GM12874 (cell line): ENCODE data around the gene SHC2.

Experiments
- TF ChIP-seq, protein P1 (sequence below): IDR thresholded peaks from 2 replicates; pipeline ENCODE4 v1.5.1; 2011; ENCODE audit warnings: low read depth, mild to moderate bottlenecking, control low read depth, low read length, moderate library complexity; ENCODE audit not compliant: insufficient read depth

The SHC2 gene

DNA sequence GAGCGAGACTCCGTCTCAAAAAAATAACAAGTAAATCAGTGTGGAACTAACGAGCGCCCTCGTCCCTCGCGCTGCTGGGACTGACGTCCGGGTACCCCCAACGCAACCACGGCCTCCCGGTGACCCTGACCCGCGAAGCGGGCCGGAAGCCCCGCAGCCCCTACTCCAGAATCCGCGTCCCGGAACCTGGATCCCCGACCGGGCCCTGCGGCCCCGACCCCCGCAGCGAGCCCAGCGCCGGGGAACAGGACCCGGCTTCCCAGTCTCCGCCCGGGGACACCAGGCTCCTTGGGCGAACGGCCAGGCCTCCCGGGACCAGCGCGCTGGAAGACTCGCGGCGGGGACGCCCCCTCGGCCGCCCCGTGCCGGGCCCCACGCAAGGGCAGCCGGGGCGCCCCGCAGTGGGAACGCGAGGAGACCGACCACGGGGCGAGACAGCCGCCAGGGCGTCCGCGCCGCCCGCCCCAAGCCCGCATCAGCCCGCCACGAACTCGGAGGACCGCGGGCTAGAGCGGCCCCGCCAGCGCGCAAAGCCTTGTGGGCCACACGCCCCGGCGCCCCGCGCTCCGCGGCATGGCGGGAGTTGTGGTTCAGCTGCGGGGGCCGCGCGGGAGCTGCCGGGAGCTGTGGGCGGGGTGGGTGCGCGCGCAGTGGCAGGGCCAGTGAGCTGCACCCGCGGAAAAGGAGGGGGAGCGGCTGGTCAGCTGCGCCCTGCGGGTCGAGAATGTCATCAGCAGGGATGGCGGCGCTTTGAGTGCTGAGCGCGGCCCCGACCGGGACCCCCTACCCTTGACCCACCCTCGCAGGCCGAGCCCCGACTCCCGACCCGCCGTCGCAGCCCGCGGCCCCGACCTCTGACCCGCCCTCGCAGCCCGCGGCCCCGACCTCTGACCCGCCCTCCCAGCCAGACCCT, 27.9 kb upstream of the SHC2 start:
- TF ChIP-seq, protein P1, sequence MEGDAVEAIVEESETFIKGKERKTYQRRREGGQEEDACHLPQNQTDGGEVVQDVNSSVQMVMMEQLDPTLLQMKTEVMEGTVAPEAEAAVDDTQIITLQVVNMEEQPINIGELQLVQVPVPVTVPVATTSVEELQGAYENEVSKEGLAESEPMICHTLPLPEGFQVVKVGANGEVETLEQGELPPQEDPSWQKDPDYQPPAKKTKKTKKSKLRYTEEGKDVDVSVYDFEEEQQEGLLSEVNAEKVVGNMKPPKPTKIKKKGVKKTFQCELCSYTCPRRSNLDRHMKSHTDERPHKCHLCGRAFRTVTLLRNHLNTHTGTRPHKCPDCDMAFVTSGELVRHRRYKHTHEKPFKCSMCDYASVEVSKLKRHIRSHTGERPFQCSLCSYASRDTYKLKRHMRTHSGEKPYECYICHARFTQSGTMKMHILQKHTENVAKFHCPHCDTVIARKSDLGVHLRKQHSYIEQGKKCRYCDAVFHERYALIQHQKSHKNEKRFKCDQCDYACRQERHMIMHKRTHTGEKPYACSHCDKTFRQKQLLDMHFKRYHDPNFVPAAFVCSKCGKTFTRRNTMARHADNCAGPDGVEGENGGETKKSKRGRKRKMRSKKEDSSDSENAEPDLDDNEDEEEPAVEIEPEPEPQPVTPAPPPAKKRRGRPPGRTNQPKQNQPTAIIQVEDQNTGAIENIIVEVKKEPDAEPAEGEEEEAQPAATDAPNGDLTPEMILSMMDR, result no peak

DNA sequence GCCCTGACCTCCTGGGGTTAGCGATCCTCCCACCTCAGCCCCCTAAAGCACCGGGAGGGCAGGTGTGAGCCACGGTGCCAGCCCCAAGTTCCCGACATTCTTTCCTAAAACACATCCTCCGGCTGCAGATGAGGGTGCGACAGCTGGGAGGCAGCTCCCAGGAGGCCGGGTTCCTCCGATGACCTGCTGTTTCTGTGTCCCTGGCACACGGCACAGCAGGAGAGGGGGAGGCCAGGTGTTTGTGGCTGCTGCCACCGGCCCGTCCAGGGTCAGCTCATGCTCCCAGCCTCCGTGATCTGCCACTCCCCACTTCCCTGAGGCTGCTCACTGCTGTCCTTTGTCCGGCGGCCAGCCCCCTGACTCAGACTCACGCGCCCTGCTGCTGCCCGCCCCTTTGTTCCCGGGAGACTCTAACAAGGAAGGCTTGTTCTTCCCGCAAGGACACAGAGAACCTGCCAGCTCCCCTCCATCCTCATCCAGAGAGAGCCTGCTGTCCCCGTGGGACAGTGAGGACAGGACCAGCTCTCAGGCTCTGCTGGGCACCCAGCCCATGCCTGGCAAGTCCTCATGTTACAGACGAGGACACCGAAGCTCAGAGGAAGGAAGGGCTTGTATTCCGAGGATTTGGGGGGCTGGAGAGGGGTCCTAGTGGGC, 24.9 kb upstream of the SHC2 start:
- TF ChIP-seq, protein P1, result no peak

DNA sequence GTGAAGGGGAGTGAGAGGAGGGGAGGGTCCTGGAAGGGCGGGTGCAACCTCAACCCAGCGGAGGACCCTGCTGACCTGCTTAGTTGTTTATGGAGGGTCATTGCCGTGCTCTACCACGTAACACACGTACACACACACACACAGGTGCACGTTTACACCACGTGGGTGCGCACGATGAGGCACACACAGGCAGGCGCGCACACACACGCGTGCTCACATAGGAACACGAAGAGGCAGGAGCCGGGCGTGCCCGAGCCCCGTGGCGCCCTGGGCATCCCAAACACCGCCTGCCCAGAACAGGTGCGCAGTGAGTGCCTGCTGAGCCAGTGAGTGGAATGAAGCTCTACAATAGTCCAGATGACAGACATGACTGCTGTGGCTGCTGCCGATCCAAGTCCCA, 24.2 kb upstream of the SHC2 start:
- TF ChIP-seq, protein P1, result no peak

DNA sequence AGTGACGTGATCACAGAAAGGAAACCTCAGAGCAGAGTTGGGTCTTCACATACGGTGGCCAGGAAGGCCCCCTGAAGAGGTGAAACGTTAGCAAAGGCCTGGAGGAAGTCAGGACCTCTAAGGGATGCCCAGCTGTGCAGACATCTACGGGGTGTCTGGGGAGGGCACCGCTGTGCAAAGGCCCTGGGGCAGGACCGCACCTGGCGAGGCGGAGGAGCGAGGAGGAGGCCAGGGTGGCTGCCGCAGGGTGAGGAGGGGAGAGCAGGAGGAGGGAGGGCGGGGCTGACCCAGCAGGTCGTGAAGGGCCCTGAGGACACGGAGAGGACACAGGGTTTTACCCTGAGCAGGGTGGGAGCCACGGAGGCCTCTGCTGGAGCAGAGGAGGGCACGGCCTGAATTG, 23.7 kb upstream of the SHC2 start:
- TF ChIP-seq, protein P1, result no peak

DNA sequence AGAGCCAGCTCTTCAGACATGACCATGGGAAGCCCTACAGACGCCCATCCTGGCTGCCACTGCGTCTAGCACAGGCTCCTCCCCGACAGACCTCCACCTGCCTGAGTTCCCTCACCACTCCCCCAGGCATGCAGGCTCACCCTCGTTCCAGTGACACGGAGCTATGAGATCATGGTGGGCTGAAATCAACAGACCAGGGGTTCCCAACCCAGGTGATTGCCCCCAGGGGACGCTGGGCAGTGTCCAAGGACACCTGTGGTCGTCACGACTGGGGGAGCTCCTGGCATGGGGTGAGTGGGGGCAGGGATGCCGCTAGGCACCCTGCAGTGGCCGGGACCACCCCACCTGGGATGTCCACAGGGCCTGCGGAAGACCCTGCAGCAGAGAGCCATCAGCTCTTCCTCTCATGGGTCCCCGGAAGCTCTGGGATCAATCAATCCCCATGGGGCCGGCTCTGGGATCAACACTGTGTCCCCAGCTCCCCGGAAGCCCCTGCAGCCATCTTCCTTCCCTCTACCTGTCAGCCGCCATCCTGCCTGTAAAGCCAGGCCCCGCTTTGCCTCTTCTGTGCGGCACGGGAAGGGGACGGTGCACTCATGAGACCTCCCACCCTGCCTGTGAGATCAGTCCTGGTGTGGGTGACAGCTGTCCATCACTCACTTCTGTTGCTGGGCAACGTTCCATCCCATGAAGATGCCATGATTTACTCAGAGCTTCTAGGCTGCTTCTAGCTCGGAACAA, 22.7 kb upstream of the SHC2 start:
- TF ChIP-seq, protein P1, result no peak

DNA sequence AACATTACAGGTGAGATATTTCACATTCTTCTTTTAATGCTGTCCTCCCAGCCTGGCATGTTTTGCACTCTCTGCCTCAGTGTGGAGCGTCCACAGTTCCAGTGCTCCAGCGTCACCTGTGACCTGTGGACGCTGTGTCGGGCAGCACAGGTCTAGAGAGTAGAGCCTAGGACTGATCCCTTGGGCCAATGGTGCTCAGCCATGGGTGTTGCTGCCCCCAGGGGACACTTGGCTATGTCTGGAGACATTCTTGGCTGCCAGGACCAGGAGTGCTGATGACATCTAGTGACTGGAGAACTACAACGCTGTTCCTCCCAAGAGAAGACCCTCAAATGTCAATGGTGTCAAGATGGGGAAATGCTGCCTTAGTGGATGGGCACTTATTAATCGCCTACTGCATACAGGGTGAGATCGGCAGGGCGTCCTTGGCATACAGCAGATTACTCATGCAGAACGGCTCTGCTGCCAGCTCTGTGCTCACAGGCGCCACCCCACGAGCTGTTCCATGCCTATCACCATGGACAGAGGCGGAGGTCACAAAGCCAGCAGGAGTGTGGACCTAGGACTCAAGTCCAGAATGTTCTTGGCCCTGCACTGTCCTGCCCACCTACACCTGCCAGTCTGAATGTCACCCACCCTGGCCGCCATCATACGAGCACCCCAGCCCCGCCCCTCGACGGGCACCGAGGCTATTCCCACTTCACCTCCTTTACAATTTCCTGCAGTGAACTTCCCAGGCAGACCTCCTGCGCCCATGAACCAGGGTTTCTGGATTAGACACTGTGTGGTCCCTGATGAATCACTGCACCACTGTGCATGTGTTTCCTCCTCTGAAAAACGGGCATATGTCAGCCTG, 21.6 kb upstream of the SHC2 start:
- TF ChIP-seq, protein P1, result no peak
